HK-2 (cell line): ENCODE results near the gene ZNF264.
"Not testable (repeated sequence)": the region's sequence is repeated elsewhere in the genome, so short reads cannot be mapped to it uniquely, and the experiment has no call there.

Experiments used
- DNase-seq: peaks from one replicate; pipeline ENCODE4 v3.0.0-alpha.2; 2018; ENCODE audit not compliant: unreplicated experiment

Gene ZNF264

GRCh38 chr19:57191141-57192076 is at the start of gene ZNF264:
ZNF264 (plus strand) TSS chr19:57191500; CDS start chr19:57191914, 414 bp downstream.
- peak; percentile 92 for DNase-seq

GRCh38 chr19:57141699-57142098 is 49.6 kb upstream of the ZNF264 start:
- DNase-seq, result no peak

GRCh38 chr19:57152921-57153320 is 38.4 kb upstream of the ZNF264 start:
- no peak for DNase-seq

GRCh38 chr19:57161985-57162539 is 29.2 kb upstream of the ZNF264 start:
- no peak for DNase-seq

GRCh38 chr19:57165846-57166245 is 25.5 kb upstream of the ZNF264 start:
- DNase-seq, result no peak

- no peak for DNase-seq
Measured at GRCh38 chr19:57167385-57167784, 23.9 kb upstream of the ZNF264 start, which contains the start of gene DUXA. DUXA (minus strand) TSS chr19:57167485; CDS start chr19:57167443, 42 bp downstream.

GRCh38 chr19:57171551-57172081 is 19.7 kb upstream of the ZNF264 start:
- peak; percentile 11 for DNase-seq

GRCh38 chr19:57190301-57190700 is 999 bp upstream of the ZNF264 start:
- DNase-seq, result no peak

GRCh38 chr19:57192077-57192420 is 749 bp downstream of the ZNF264 start:
- no peak for DNase-seq

- DNase-seq, result no peak
Measured at GRCh38 chr19:57192993-57193392, 1.7 kb downstream of the ZNF264 start.

GRCh38 chr19:57197874-57198273 is 6.6 kb downstream of the ZNF264 start:
- DNase-seq, result not testable (repeated sequence)

- DNase-seq, result no peak
Measured at GRCh38 chr19:57202160-57202559, 10.9 kb downstream of the ZNF264 start.

- no peak for DNase-seq
Measured at GRCh38 chr19:57210381-57210780, 19.1 kb downstream of the ZNF264 start.

GRCh38 chr19:57212109-57212508 is 20.8 kb downstream of the ZNF264 start:
- DNase-seq, result no peak

- no peak for DNase-seq
Measured at GRCh38 chr19:57227502-57227901, 36.2 kb downstream of the ZNF264 start.

GRCh38 chr19:57231686-57232085 is 40.4 kb downstream of the ZNF264 start:
- DNase-seq, result no peak

- DNase-seq, result no peak
Measured at GRCh38 chr19:57233207-57233606, 41.9 kb downstream of the ZNF264 start.

- no peak for DNase-seq
Measured at GRCh38 chr19:57239982-57240310, 48.6 kb downstream of the ZNF264 start.

- DNase-seq, result peak; percentile 96
Measured at GRCh38 chr19:57240311-57241090, 49.2 kb downstream of the ZNF264 start, which contains the start of gene ZNF805. ZNF805 (plus strand) TSS chr19:57240632; CDS start chr19:57240892, 260 bp downstream.

GRCh38 chr19:57241176-57241575 is 49.9 kb downstream of the ZNF264 start:
- DNase-seq, result peak; percentile 11

GRCh38 chr19:57242821-57243220 is 51.5 kb downstream of the ZNF264 start:
- no peak for DNase-seq

- no peak for DNase-seq
Measured at GRCh38 chr19:57244513-57244912, 53.2 kb downstream of the ZNF264 start.
